ENCODE results near the gene NAB2.
"Not testable (repeated sequence)": the region's sequence is repeated elsewhere in the genome, so short reads cannot be mapped to it uniquely, and the experiment has no call there.

The NAB2 gene, protein sequence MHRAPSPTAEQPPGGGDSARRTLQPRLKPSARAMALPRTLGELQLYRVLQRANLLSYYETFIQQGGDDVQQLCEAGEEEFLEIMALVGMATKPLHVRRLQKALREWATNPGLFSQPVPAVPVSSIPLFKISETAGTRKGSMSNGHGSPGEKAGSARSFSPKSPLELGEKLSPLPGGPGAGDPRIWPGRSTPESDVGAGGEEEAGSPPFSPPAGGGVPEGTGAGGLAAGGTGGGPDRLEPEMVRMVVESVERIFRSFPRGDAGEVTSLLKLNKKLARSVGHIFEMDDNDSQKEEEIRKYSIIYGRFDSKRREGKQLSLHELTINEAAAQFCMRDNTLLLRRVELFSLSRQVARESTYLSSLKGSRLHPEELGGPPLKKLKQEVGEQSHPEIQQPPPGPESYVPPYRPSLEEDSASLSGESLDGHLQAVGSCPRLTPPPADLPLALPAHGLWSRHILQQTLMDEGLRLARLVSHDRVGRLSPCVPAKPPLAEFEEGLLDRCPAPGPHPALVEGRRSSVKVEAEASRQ

DNA sequence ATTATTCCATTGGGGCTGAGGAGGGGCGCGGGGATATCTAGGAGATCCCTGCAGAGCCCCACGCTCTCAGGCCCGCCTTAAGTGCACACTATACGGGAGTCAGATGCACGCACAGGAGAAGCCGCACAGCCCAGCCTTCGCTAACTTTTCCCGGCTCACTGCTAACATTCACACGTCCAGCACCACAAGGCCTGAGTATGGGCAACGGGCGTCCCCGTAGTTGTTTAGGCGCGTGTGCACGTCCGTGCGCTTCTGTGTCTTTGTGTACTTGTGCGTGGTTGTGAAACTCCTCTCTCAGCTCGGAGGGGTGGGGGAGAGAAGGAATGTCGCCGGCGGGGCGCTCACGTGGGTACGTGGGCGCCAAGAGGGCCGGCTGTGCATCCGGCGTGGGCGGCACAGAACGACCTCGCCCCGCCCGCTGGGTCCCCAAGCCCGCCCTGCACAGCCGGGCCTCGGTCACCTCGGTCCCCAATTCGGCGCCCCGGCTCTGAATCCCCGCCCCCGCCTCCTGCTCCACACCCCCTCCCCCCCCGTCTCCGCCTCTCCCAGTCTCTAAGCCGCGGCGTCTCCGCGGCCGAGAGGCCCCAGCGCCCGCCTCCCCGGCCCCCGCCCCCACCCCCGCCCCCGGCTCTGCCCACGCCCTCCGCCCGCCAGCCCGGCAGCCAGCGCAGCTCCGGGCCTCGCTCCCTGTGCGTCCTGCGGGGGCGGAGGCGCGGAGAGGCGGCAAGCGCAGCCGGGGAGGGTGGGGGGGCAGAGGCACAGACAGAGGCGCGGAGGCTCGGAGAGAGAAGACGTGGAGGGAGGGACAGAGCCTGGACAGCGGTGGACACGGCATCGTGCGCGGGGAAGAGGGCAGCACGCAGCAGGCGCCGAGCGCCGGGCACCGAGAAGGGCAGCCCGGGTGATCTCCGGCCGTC is at the start of gene NAB2:
NAB2 (plus strand) TSS at position 761 of the 917 bp plus-strand sequence. CDS start 158 bp downstream, outside the sequence.
- DNase-seq, result peak; percentile 70

DNA sequence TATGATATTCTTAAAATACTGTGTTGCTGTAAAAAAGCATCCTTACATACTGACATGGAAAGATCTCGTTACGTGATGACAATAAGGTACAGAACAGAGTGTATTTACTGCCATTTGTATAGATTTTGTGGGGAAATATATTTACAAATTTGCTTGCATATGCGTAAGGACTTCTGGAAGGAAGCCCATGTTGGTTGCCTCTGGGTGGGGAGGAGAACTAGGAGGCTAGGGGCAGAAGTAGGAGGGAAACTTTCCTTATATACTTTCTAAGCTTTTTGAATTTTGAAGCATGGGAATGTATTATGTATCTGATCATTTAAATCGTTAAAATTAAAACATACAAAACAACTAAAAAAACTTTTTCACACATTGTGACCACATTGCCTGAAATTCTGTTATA is 48.7 kb upstream of the NAB2 start:
- no peak for DNase-seq

DNA sequence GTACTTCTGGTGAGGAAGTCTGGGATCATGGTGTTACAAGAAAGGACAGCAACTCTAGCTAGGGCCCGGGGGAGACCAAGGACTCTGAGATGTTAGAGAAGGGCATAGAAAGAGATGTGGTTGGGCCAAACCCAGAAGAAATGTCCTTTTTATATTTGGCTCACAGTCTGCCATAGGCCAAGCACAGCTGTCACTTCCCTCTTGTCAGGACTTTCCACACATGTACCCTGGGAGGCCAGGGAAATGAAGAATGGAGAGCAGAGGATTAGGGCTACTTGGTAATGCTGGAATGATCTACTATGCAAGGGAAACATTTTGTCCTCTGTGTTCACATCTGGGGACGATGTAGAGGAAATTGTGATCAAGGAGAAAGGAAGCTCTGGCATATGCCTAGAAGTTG is 48.2 kb upstream of the NAB2 start:
- no peak for DNase-seq

DNA sequence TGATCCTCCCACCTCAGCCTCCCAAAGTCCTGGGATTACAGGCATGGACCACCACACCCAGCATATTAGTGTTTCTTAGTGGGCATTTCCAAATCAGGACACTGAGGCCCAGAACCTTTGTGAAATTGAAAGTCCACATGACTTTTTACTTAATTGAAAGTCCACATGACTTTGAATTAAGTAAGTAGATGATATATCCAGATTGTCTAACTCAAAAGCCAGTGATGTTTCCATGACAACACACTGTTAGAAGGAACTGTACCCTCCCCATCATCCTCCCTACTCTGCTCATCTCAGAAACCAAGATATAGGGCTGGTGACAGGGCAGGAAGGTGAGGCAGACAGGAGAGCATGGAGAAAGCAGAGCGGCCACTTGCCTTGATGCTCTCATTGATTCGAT is 46.2 kb upstream of the NAB2 start:
- DNase-seq, result no peak

DNA sequence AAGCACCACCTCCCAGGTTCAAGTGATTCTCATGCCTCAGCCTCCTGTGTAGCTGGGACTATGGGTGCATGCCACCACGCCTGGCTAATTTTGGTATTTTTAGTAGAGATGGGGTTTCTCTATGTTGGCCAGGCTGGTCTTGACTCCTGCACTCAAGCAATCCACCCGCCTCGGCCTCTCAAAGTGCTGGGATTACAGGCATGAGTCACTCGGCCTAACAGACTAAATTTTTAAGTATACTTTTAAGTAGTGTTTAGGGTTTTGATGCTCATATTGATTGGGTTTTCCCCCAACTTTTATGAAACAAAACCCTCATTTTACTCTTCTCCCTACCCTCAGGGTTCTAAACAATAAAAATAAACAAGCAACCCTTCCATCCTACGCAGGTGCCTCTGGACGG is 44.4 kb upstream of the NAB2 start:
- DNase-seq, result no peak

DNA sequence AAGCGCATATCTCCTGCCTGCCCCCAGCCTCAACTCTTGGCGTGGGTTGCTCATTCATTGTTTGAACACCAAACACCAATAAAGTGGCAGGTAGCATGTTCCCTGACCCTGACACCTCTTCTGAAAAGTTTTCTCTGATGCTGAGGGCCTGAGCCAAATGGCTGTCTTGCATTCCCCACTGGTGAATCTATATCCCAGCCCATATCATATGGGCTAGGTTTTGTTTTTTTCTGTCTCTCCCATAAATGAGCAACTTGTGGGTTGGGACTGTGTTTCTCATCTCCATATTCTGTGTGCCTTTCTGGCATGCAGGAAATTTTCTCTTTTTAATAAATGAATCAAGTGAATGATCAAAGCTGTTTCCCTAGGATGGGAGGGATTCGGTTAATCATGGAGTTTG is 44.0 kb upstream of the NAB2 start:
- no peak for DNase-seq

DNA sequence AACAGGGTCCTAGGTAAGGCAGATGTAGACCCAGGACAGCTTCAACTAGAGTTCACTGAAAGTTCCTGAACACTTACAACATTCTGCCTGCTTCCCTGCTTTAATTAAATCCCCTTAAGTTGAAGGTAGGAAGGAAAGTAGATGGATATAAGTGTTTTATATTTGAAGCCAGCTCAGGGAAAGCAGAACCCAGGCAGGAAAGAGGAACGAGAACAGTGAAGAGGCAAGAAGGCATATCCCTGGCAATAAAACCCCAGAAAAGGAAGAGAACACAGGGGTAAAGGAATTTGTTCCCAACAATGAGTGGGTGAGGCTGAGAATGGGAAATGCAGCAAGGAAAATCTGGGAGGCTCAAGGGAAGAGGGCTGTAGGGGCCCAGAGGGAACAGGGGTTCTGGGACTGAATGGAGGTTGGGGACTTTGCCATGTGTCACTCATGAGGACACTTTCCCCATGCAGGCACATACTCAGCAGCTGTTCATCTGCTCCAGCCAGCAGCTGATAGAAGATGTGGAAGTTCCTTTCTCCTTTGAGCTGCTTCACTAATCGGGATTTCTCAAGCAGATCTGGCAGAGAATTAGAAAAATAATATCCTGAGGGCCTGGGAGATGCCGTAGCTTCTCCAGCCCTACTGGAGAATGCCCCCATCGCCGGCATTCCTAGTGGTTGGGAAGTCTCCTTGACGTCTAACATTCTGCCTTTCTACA is 42.7 kb upstream of the NAB2 start:
- no peak for DNase-seq

DNA sequence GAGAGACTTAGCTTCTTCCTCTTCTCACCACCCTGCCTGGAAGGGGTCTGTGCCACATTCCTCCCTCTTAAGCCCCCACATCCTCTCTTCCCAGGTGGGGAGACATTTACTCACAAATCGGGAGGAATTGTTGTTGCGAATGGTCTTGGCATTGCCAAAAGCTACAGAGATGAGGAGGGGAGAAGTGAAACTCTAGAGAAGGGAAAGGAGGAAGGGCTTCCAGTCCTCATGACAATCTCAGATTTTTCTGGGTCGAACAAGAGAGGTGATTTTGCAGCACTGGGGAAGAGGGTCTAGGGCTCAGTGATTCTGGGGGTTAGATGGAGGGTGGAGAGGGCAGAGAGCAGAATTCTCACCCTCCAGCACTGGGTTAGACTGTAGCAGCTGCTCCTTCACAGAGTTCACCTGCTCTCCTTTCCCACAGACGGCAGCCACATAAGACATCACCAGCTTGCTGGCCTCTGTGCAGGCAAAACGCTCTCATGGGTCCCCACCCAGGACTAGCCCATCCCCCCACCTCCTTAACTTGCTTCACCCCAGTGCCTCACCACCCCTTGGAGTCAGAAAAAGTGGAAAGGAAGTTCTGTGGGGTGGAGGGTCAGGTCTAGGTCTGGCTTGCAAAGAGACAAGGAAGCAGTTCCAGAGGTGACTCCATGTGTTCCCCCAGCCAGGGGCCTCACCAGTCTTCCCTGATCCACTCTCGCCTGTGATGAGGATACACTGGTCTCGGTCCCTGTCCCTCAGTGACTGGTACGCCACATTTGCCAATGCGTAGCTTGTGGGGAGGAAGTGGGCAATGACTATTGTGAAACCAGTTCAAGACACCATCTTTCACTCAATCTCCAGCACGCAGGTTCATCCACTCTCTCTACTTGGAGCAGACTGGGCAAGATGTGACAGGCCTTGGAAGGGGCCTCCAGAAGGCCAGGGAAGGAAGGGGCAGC is 41.7 kb upstream of the NAB2 start:
- no peak for DNase-seq

DNA sequence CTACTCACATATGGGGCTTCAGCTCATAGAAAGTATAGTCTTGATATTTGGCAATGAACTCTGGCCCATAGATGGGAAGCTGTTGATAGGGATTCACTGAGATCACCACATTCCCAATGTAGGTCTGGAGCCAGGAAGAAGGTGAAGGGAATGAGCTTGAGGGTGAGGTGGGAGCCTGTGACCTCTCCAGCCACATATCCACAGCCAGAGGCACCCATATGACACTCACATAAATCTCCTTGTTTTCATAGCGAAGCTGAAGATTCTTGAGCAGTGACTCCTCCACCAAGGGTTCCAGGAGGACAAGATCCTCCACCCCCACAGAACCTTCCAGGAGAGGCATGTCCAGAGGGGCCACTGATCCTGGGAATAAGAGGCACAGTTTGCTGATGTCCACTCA is 40.9 kb upstream of the NAB2 start:
- DNase-seq, result no peak

DNA sequence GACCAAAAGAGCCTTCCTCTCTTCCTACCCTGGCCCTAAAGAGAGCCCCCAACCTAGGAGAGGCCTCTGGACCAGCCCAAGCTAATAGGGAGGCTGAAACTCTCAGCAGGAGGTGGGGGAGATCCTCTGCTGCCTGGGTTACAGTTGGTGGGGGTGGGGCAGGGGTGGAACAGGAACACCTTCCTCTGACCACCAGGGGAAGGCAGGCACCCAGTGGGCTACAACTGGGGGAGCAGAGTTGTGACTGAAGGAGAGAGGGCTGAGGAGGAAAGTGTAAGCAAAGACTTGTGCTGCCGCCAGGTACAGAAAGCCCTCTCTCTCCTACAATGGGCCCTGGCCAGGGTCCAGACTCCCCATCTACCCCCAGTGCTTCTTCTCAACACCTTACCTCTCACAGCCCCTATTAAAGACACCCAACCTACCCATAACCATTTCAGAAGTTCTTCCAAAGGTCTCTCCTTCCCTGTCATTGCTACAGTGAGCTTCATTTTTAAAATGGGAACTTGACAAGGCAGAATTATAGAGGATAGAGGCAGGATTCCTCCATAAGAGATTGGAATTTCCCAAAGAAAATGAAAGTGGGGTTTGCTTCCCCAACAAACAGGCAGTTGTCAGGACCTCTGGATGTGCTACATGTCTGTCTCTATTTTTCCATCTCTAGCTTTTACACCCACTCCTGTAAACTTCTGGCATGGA is 40.3 kb upstream of the NAB2 start:
- no peak for DNase-seq

DNA sequence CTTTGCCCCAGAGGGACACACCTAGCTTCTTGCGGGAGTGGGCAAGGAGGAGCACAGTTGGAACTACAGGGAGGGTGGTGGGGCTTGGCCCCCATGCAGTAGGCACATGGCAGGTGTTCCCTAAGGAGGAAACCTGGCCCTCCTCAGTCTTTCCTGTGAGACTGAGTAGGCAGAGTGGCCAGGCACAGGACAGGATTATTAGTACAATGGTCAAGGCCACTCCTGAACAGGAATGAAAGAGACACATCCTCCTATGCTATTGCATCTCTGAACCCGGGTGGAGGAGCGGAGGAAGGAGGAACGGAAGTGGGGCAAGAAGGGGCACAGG is 39.8 kb upstream of the NAB2 start:
- DNase-seq, result no peak

DNA sequence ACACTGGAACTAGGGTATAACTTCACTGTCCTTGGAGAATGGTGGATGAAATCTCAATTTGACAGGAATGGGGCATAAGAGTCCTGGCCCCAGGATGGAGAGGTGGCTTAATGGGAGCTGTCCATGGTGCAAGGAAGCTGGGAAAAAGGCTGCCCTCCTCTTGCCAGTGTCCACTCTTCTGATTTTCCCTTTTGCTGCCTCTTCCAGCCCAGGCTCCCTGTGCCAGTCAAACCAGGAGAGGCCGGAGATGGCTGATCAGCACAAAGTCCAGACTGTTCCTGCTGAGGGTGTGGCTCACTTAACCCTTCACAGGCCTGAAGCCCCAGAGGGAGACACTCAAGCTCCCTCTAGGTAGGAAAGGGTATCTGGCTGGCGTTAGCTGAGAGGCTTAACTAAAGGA is 39.0 kb upstream of the NAB2 start, which contains the start of gene MYO1A:
MYO1A (minus strand) TSS at position 240 of the 400 bp plus-strand sequence. CDS start 1,806 bp downstream, outside the sequence.
- no peak for DNase-seq

DNA sequence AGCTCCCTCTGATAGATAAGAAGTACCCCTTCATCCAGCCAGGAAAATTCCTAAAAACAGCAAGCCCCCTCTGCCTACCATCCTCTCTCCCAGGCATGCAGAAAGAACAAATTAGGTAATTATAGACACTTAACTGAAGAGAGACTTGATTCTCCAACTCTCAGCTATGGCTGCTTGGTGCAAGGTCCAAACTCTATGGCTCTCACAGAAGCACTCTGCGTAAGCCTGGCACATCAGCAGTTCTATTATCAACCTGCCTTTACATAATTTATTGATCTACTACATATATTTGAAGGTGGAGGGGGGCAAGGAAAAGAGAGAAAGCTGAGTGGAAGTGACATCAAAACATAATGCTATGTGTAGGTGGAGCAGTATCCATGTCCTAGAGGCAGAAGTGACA is 37.9 kb upstream of the NAB2 start:
- DNase-seq, result no peak

DNA sequence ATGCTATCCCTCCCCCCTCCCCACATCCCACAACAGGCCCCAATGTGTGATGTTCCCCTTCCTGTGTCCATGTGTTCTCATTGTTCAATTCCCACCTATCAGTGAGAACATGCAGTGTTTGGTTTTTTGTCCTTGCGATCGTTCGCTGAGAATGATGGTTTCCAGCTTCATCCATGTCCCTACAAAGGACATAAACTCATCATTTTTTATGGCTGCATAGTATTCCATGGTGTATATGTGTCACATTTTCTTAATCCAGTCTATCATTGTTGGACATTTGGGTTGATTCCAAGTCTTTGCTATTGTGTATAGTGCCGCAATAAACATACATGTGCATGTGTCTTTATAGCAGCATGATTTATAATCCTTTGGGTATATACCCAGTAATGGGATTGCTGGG is 35.8 kb upstream of the NAB2 start:
- not testable (repeated sequence) for DNase-seq

DNA sequence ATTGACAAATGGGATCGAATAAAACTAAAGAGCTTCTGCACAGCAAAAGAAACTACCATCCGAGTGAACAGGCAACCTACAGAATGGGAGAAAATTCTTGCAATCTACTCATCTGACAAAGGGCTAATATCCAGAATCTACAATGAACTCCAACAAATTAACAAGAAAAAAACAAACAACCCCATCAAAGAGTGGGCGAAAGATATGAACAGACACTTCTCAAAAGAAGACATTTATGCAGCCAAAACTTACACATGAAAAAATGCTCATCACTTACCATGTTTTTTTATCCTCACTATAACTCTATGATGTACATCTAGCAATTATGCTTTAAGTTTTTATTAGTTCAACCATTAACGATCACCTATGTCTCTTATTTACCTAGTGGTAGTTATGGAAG is 35.0 kb upstream of the NAB2 start:
- DNase-seq, result not testable (repeated sequence)

DNA sequence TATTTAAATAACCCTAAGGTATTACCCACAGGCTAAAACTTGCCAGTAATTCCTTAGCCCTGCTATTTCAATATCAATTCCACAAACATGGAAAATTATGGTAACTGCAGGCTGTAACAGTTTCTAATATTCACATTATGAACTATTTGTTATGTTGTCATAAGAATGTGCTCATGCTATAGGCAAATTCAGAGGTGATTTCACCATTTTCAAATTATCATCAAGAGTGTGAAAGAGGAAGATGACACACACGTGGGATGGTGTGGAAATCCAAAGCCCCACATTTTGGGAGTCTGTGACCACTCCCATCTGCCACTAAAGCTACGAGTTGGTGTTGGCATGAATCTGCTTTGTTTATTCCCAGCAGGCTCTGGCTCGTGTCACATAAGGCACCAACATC is 33.1 kb upstream of the NAB2 start:
- DNase-seq, result no peak

DNA sequence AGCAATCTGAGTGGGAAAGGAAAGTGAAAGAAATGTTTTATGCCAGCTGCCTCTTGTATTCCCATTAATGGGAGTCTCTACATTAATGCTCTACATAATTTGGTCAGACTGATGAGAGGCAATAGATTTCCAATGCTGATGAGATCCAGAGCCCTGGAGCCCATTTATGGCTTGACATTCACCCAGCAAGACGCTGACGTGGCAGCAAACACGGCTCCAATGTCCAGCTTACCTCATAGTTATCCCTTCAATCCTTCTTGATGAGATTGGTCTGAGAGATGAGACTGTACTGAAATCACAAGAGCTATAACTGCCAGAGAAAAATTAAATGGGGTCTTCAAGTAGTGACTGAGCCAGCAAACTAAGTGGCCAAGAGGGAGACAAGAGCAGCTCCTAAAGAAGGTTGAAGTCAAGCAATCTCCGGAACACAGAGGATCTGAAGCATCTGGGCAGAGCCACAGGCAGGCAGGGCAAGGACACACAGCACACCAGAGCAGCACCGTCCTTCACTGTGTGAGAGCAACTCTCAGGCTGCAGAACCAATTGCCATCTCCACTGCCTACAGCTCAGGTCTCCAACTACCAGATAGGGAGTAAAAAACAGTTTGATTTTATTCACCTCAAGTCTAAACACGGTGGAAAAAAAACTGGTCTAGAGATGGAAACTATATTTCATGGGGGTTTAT is 31.7 kb upstream of the NAB2 start:
- DNase-seq, result no peak

DNA sequence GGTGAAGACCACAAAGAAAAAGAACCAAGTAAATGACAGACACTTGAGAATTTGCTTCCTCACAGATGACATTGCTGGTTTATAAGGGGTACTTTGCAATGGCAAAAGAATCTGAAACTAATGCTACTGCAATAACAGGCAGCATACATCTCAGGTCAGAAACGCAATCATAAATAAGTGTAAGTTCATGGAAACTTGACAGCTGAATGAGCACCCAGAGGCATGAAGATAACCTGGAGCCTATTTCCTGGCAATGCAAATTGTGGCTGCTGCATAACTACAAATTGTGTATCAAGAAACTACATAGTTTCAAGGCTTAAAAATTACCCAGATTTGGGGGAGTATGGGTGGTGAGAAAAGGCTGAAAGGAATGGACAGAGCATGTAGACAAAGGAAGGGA is 30.5 kb upstream of the NAB2 start:
- no peak for DNase-seq

DNA sequence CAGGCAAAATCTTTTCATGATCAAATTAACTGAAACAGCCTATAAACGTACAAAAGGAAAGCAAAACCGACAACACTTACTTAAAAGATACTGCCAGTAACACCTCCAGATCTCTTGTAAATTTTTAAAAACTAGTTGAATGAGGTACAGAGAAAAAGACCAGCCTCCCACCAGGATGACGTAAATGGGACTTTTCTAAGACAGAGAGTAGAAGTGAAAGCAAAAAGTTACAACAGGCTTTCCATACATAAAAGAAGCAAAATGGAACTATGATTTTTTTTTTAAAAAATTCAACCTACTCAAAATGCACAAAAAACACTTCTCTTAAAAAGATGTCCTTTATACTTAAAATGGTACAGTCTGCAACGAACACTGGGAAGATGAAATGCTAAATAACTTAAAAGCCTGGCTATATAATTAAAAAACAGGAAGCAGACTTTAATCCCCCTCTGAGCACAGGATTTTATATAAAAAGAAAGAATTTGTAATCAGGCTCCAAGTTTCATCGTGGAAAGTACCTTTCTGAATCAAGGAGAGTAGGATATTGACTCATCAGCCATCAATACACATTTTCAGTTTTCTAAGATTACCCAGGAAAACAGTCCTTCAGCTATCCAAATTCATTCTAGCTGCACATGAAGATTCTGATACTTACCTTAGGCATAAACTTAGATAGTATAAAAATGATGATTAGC is 24.8 kb upstream of the NAB2 start:
- DNase-seq, result no peak

DNA sequence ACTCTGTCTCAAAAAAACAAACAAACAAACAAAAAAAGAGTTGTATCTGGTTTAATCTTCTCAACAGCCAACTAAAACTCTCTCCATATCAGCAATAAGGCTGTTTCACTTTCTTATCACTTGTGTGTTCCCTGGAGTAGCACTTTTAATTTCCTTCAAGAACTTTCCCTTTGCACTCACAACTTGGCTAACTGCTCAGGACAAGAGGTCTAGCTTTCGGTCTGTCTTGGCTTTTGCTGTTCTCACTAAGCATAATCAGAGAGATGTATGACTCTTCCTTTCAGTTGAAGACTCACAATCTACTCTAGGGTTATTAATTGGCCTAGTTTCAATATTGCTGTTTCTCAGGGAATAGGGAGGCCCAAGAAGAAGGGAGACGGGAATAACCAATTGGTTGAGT is 22.7 kb upstream of the NAB2 start:
- DNase-seq, result no peak

All from NCI-H187 treated with DMSO at 0.1 percent for 48 hours (cell line).